Body of pancreas (tissue), 4 donors: Measurements from ENCODE around the gene RASGRF1. TPM values are rescaled to one million over a fixed set of nuclear protein-coding genes. Genes with fewer than 3 reads are reported as not detected.

Source experiments
- ATAC-seq: fragments of 150-250 bp; one replicate; pipeline ENCODE4 v1.9.1; 2016
- DNase-seq, 4 donors: peaks; one replicate each; pipeline ENCODE4 v3.0.0-alpha.2; 2019
- H3K27ac ChIP-seq, 4 donors: fragments of 200-600 bp; sonication (generic); 1 replicate in 3 of 4; 2 replicates in 1 of 4; pipeline versions ENCODE4 v1.5.1 to v1.6.1; 2016 to 2019; ENCODE audit warnings: mild to moderate bottlenecking in 1 of 4, mixed read lengths in 1 of 4, moderate library complexity in 1 of 4
- H3K27me3 ChIP-seq, 2 donors: fragments of 200-600 bp; sonication (generic); one replicate each; pipeline ENCODE4 v1.6.0; 2016; ENCODE audit warnings: mild to moderate bottlenecking in 1 of 2
- H3K36me3 ChIP-seq, 2 donors: fragments of 200-600 bp; sonication (generic); replicated peaks in 1 of 2; 2 replicates each; pipeline ENCODE4 v1.5.1; 2016; ENCODE audit warnings: low read depth in 2 of 2; ENCODE audit not compliant: insufficient read depth in 1 of 2
- H3K4me1 ChIP-seq: fragments of 200-600 bp; sonication (generic); one replicate; pipeline ENCODE4 v1.6.0; 2016
- H3K4me3 ChIP-seq, 2 donors: fragments of 200-600 bp; sonication (generic); 1 replicate in 1 of 2; 2 replicates in 1 of 2; pipeline ENCODE4 v1.5.1; 2016 to 2019
- H3K9me3 ChIP-seq, 3 donors: fragments of 200-600 bp; sonication (generic); 1 replicate in 2 of 3; 2 replicates in 1 of 3; pipeline ENCODE4 v1.5.1; 2016
- CTCF ChIP-seq, 7 experiments: fragments of 450-650 bp in 4 of 7; fragments of 200-600 bp in 3 of 7; sonication (generic) in 3 of 7; IDR thresholded peaks; one replicate each; pipeline ENCODE4 v1.5.1; 2016 to 2019; ENCODE audit warnings: antibody characterized with exemption in 7 of 7
- POLR2A ChIP-seq, 3 donors: fragments of 450-650 bp; IDR thresholded peaks; one replicate each; pipeline ENCODE4 v1.6.1; 2016; ENCODE audit warnings: antibody characterized with exemption in 3 of 3, mild to moderate bottlenecking in 2 of 3
- WGBS, 2 donors: methylation state at CpG; one replicate each; pipeline ENCODE4 v1.1.5; 2017; 5-methylcytosine and 5-hydroxymethylcytosine counted together
- intact Hi-C: fragments of 100-400 bp; cut with DNase I; formaldehyde crosslinking; loops from one replicate; pipeline ENCODE4 v1.15.1; 2023
- total RNA-seq, 2 donors: library from RNA; depleted of rRNA; stranded (reverse); fragments of >200 nt; gene quantifications; one replicate each; pipeline ENCODE4 v1.1.0, GENCODE V29; 2016

The RASGRF1 gene
- total RNA-seq, 2 donors from 2014 or later: 1.0 to 3.6 TPM

GRCh38 chr15:79066391-79067071 is 24.0 kb downstream of the RASGRF1 start:
- ATAC-seq: no peak
- no peak for DNase-seq
- H3K4me1 ChIP-seq: no peaks in the 10 kb centered on the region
- H3K4me3 ChIP-seq: no peak overlapping the region
- 65 to 79% methylated on average over 6 of the region's 6 CpGs for WGBS, 2 donors
- intact Hi-C loops: no loop called here
- no peaks in the 10 kb centered on the region for H3K27me3 ChIP-seq
- TF ChIP-seq POLR2A (IDR thresholded peaks at IDR 0.05) (no peak), CTCF (IDR thresholded peaks at IDR 0.05) (no peak)
- H3K9me3 ChIP-seq: no peaks in the 10 kb centered on the region
- no peaks in the 10 kb centered on the region for H3K36me3 ChIP-seq
- H3K27ac ChIP-seq: peak overlapping the region in 1 of 4 donors; percentile 39

- peak in 3 of 4 donors; percentile 22 to 32 (median 30) for DNase-seq
- Histone ChIP-seq H3K36me3 (no peaks in the 10 kb centered on the region), H3K4me1 (no peaks in the 10 kb centered on the region), H3K27me3 (no peaks in the 10 kb centered on the region), H3K4me3 (no peak overlapping the region), H3K9me3 (no peaks in the 10 kb centered on the region), H3K27ac (no peak overlapping the region)
- intact Hi-C loops: no loop called here
- ATAC-seq: no peak
- 67 to 73% methylated on average over 7 to 8 of the region's 8 CpGs for WGBS, 2 donors
- TF ChIP-seq POLR2A (IDR thresholded peaks at IDR 0.05): no peak
- no peak for TF ChIP-seq CTCF (IDR thresholded peaks at IDR 0.05)
Observed at GRCh38 chr15:79065706-79066376, 24.7 kb downstream of the RASGRF1 start.

GRCh38 chr15:79065361-79065705 is 25.2 kb downstream of the RASGRF1 start:
- ATAC-seq: no peak
- no peak overlapping the region for H3K27ac ChIP-seq
- H3K27me3 ChIP-seq: no peaks in the 10 kb centered on the region
- H3K36me3 ChIP-seq: no peaks in the 10 kb centered on the region
- intact Hi-C loops: no loop called here
- no peak for TF ChIP-seq POLR2A (IDR thresholded peaks at IDR 0.05)
- no peak for TF ChIP-seq CTCF (IDR thresholded peaks at IDR 0.05)
- DNase-seq: no peak
- 49 to 63% methylated on average over 5 of the region's 5 CpGs for WGBS, 2 donors
- H3K4me3 ChIP-seq: no peak overlapping the region
- no peaks in the 10 kb centered on the region for H3K9me3 ChIP-seq
- H3K4me1 ChIP-seq: no peaks in the 10 kb centered on the region

GRCh38 chr15:79064496-79064895 is 26.1 kb downstream of the RASGRF1 start:
- no peak for ATAC-seq
- no peaks in the 10 kb centered on the region for H3K9me3 ChIP-seq
- H3K27ac ChIP-seq: no peak overlapping the region
- H3K4me1 ChIP-seq: no peaks in the 10 kb centered on the region
- WGBS, 2 donors: 74 to 75% methylated on average over 6 of the region's 6 CpGs
- intact Hi-C loops: no loop called here
- H3K36me3 ChIP-seq: no peaks in the 10 kb centered on the region
- no peak overlapping the region for H3K4me3 ChIP-seq
- no peak for TF ChIP-seq POLR2A (IDR thresholded peaks at IDR 0.05)
- no peak for TF ChIP-seq CTCF (IDR thresholded peaks at IDR 0.05)
- no peaks in the 10 kb centered on the region for H3K27me3 ChIP-seq
- DNase-seq: no peak

- DNase-seq: no peak
- ATAC-seq: no peak
- TF ChIP-seq CTCF (IDR thresholded peaks at IDR 0.05): no peak
- no peak for TF ChIP-seq POLR2A (IDR thresholded peaks at IDR 0.05)
- Histone ChIP-seq H3K27ac (no peak overlapping the region), H3K4me3 (no peak overlapping the region), H3K4me1 (no peaks in the 10 kb centered on the region), H3K27me3 (no peaks in the 10 kb centered on the region), H3K36me3 (no peaks in the 10 kb centered on the region), H3K9me3 (no peaks in the 10 kb centered on the region)
- intact Hi-C loops: no loop called here
- 39 to 58% methylated on average over 3 to 4 of the region's 4 CpGs for WGBS, 2 donors
Observed at GRCh38 chr15:79060175-79060574, 30.4 kb downstream of the RASGRF1 start.
